HG02798 (cell line): ENCODE data around the gene DNAH12.
"Not testable (repeated sequence)": the region's sequence is repeated elsewhere in the genome, so short reads cannot be mapped to it uniquely, and the experiment has no call there.

Experiments used
- ATAC-seq: cut with Tn5 transposase; IDR thresholded peaks from one replicate; pipeline ENCODE4 v1.9.1; 2021; ENCODE audit warnings: mild to moderate bottlenecking; ENCODE audit not compliant: unreplicated experiment, poor library complexity

The DNAH12 gene

GRCh38 chr3:57331078-57331610, 213.0 kb downstream of the DNAH12 start:
- ATAC-seq: no peak

GRCh38 chr3:57326498-57326897, 217.6 kb downstream of the DNAH12 start:
- not testable (repeated sequence) for ATAC-seq

GRCh38 chr3:57314204-57314603, 229.9 kb downstream of the DNAH12 start:
- ATAC-seq: no peak

- no peak for ATAC-seq
These were observed 234.3 kb downstream of the DNAH12 start for GRCh38 chr3:57309769-57310360.

- not testable (repeated sequence) for ATAC-seq
These were observed 240.6 kb downstream of the DNAH12 start for GRCh38 chr3:57303520-57303919.

- ATAC-seq: no peak
These were observed 246.1 kb downstream of the DNAH12 start for GRCh38 chr3:57298041-57298440.

- no peak for ATAC-seq
These were observed 251.1 kb downstream of the DNAH12 start for GRCh38 chr3:57292897-57293526.

GRCh38 chr3:57292159-57292896, 251.8 kb downstream of the DNAH12 start, which contains the start of gene ASB14:
TSS of gene ASB14 (minus strand) at chr3:57292685. CDS start at chr3:57292033, 652 bp downstream.
- ATAC-seq: no peak

GRCh38 chr3:57288403-57288802, 255.7 kb downstream of the DNAH12 start:
- ATAC-seq: no peak

- ATAC-seq: no peak
These were observed 256.9 kb downstream of the DNAH12 start for GRCh38 chr3:57287205-57287604.

GRCh38 chr3:57283334-57283733, 260.8 kb downstream of the DNAH12 start:
- no peak for ATAC-seq

GRCh38 chr3:57281715-57282114, 262.4 kb downstream of the DNAH12 start:
- no peak for ATAC-seq

GRCh38 chr3:57279685-57280084, 264.5 kb downstream of the DNAH12 start:
- no peak for ATAC-seq

GRCh38 chr3:57278237-57278636, 265.9 kb downstream of the DNAH12 start:
- ATAC-seq: no peak

- no peak for ATAC-seq
These were observed 268.8 kb downstream of the DNAH12 start for GRCh38 chr3:57275393-57275792.

GRCh38 chr3:57274845-57275244, 269.3 kb downstream of the DNAH12 start:
- ATAC-seq: no peak

- ATAC-seq: no peak
These were observed 275.7 kb downstream of the DNAH12 start for GRCh38 chr3:57268416-57268815.

GRCh38 chr3:57261929-57262328, 282.2 kb downstream of the DNAH12 start:
- ATAC-seq: no peak

GRCh38 chr3:57261119-57261518, 283.0 kb downstream of the DNAH12 start:
- no peak for ATAC-seq

GRCh38 chr3:57257678-57258077, 286.5 kb downstream of the DNAH12 start:
- no peak for ATAC-seq

- ATAC-seq: no peak
These were observed 287.3 kb downstream of the DNAH12 start for GRCh38 chr3:57256844-57257243.
